GM12872 (cell line): ENCODE data around the gene ZSWIM6.

ENCODE experiments used
- TF ChIP-seq, protein P1 (sequence below): IDR thresholded peaks from 3 replicates; pipeline ENCODE4 v1.5.1; 2011; ENCODE audit warnings: low read depth, mild to moderate bottlenecking, low read length, moderate library complexity; ENCODE audit not compliant: insufficient read depth

ZSWIM6 gene

DNA sequence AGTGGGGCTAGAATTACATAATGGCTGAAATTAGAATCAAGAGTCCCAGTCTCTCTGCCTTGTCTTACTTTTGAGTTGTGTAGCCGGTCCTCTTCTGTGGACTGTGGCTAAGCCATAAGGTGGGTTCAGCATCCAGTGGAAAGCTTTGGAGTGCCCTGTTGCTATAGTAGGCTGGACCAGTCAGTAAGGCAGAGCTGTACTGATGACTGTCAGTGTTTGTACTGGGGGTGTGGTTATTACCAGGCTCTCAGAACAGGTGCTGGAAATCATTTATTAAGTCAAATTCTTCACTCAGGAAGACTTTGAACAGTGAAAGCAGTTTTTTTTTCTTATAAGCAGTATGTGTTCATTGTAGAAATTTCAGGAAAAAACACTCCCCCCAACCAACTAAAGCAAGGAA lies 129.4 kb downstream of the ZSWIM6 start:
- TF ChIP-seq, protein P1, sequence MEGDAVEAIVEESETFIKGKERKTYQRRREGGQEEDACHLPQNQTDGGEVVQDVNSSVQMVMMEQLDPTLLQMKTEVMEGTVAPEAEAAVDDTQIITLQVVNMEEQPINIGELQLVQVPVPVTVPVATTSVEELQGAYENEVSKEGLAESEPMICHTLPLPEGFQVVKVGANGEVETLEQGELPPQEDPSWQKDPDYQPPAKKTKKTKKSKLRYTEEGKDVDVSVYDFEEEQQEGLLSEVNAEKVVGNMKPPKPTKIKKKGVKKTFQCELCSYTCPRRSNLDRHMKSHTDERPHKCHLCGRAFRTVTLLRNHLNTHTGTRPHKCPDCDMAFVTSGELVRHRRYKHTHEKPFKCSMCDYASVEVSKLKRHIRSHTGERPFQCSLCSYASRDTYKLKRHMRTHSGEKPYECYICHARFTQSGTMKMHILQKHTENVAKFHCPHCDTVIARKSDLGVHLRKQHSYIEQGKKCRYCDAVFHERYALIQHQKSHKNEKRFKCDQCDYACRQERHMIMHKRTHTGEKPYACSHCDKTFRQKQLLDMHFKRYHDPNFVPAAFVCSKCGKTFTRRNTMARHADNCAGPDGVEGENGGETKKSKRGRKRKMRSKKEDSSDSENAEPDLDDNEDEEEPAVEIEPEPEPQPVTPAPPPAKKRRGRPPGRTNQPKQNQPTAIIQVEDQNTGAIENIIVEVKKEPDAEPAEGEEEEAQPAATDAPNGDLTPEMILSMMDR: no peak

DNA sequence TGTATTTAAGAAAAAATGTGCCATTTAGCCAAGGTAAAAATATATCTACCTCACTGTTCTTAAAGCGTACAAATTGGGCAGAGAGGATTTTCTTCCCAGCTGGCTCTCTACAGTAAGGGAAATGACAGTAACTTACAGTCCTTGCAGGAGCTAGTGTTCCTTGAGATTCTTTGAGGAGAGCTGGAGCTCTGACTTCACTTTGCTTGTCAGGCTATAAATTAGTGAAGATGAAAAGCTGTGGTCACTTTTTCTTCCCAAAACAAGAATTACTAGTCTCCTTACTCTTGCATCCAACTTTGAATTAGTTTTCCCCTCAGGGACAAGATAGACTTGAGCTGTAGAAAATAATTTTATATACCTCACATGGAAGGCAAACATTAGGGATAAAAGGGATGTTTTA lies 129.9 kb downstream of the ZSWIM6 start:
- TF ChIP-seq, protein P1: no peak

DNA sequence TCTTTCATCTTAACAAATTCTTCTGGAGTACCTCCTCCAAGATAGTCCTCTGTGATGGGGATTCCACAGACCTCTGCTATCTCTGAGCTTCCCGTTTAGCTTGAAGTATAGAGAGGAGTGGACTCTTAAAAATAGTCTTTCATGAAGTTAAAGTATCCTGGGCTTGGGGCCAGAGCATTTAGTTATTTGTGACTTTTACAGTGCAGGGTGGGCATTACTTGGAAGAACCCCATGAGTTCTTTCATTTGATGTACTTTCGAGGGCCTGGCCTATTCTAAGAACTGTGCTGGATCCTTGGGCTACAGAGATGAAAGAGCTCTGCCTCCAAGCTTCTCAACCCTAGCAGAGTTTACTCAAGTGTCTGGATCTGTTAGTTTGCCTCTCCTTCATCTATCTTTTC lies 131.5 kb downstream of the ZSWIM6 start:
- TF ChIP-seq, protein P1: no peak

DNA sequence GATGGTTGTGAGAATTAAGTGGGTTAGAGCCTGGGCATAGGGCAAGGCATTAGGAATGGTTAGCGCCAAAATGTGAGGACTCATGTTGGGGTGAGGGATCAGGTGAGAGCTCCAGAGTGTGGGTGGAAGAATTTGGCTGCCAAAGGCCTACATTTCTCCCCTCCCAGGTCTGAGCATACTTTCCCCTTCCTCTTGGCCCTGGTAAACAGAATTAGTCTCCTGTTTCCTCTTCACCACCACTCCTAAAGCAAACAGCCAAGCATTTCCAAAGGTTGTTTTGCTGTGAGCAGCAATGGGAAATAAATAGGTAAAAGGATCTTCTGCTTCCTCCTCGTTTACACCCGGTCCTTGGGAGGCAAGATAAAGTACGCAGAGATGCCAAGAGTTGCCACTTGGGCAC lies 132.5 kb downstream of the ZSWIM6 start:
- TF ChIP-seq, protein P1: no peak

DNA sequence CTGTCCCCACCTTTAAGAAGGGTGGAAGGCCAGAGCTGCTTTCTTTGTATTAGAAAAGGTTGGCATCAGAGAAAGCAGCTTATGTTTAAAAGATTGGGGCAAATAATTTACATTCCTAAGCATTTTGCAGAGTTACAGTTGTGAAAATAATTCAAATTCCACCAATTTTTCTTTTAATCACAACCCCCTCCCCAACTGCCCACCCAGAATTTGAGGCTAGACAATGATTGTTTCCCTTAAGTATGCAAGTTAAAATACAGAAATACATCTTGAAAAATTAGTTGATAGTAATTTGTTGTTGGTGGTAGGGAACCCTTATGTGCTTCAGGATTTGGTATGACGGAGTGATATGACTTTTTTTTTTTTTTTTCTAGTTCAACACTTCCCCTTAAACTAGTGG lies 133.0 kb downstream of the ZSWIM6 start:
- TF ChIP-seq, protein P1: no peak

DNA sequence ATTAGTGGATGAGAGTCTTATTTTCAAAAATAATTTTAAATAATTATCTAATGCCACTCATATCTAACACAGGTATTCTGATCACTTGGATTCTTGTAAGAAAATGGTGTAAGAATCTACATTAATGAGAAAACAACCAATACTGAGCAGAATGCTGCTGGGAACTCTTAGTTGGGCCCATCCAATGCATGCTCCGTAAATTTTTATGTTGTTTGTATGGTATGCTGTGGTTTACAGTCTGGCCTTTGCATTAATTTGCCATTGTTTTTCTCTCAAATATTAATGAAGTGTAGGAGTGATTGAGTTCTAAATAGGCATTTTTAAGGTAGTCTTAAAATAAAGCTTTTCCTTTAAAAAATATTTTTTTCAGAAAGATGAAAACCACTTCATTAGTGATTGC lies 133.4 kb downstream of the ZSWIM6 start:
- TF ChIP-seq, protein P1: no peak

DNA sequence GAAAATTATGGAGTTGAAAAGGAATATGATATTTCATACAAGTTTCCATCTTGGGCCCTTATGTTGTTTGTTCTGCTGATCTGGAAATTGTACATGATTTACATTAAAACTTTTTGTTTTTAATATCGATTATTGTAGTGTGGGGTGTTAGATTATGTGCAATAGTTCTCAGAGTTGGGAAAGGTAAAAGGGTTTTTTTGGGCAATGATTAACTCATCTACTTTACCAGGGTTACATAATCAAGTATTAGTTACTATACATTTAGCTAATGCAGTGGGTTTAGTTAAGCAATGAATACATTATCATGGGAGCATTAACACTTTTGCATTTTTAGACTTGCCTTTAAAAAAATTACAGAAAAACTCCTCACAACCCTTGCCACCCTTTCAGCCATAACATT lies 134.0 kb downstream of the ZSWIM6 start:
- TF ChIP-seq, protein P1: no peak
